ENCODE results near the gene DPP3.

DNA sequence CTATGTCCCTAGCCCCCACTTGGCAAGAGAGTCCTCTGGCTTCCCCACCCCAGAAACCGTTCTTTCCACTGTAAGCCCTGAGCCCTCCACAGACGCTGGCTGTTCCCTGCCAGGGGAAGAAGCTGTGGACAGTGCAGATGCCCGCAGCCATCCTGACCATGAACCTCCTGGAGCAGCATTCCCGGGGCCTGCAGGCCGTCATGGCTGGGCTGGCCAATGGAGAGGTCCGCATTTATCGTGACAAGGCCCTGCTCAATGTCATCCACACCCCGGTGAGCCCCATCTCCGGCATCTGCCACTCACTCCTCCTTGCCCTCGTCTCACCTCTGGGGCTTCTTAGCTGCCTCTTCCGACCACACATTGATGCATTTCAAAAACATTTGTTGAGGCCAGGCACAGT is 43.4 kb downstream of the DPP3 start:
- TF ChIP-seq ZFX (IDR thresholded peaks at IDR 0.05), result no peak
- TF ChIP-seq CTCF (IDR thresholded peaks at IDR 0.05 in 2 of 3, conservative IDR thresholded peaks at IDR 0.05 in 1 of 3; ENCODE audit: borderline replicate concordance in 1 of 3, insufficient read depth in 1 of 3, low read depth in 2 of 3, low read length in 2 of 3), result no peak
